WTC11 (cell line): ENCODE data around the gene WDR81. TPM values are rescaled to one million over a fixed set of nuclear protein-coding genes. Genes with fewer than 3 reads are reported as not detected.
A peak's percentile ranks its signal among the peaks of the same experiment; 100 is the strongest.

Experiments
- ATAC-seq: fragments of 200-7000 bp; cut with Tn5 transposase; 2 replicates; pipeline ENCODE4 v1.10.0; 2021; ENCODE audit warnings: mild to moderate bottlenecking, moderate library complexity
- CTCF ChIA-PET: fragments of 300-600 bp; sonication (Branson Sonifier 250); formaldehyde crosslinking; loops from one replicate; lab custom pipeline; 2021; ENCODE audit warnings: antibody characterized with exemption; lab: Charles Lee
- POLR2A ChIA-PET: fragments of 350-600 bp; sonication (Branson Sonifier 250); formaldehyde crosslinking; loops from one replicate; lab custom pipeline; 2021; ENCODE audit warnings: antibody characterized with exemption; lab: Charles Lee
- DNase-seq: peaks from one replicate; pipeline ENCODE4 v3.0.0; 2021; ENCODE audit warnings: low spot score
- H3K27ac Mint-ChIP-seq: 2 replicates; pipeline ENCODE4 v1.8.0; 2021; ENCODE audit warnings: mixed read lengths
- H3K27me3 Mint-ChIP-seq: 2 replicates; pipeline ENCODE4 v1.8.0; 2021; ENCODE audit warnings: low read depth, mild to moderate bottlenecking, moderate library complexity, mixed read lengths
- H3K36me3 Mint-ChIP-seq: 2 replicates; pipeline ENCODE4 v1.8.0; 2021; ENCODE audit warnings: mixed read lengths
- H3K4me1 Mint-ChIP-seq: 2 replicates; pipeline ENCODE4 v1.8.0; 2022; ENCODE audit warnings: mixed read lengths
- H3K4me3 Mint-ChIP-seq: 2 replicates; pipeline ENCODE4 v1.8.0; 2021; ENCODE audit warnings: mild to moderate bottlenecking, moderate library complexity, mixed read lengths
- H3K9me3 Mint-ChIP-seq: 2 replicates; pipeline ENCODE4 v1.8.0; 2021; ENCODE audit warnings: mixed read lengths
- ERG ChIP-seq: fragments of 250-450 bp; sonication (Bioruptor Pico); IDR thresholded peaks from 2 replicates; pipeline ENCODE4 v1.8.0; 2021; ENCODE audit warnings: mild to moderate bottlenecking
- FOXP1 ChIP-seq: sonication (generic); formaldehyde crosslinking; IDR thresholded peaks from 2 replicates; pipeline ENCODE4 v1.8.0; 2022; ENCODE audit warnings: missing genetic modification reagents, mild to moderate bottlenecking, moderate library complexity, borderline replicate concordance
- FOXP4 ChIP-seq: sonication (generic); formaldehyde crosslinking; IDR thresholded peaks from 2 replicates; pipeline ENCODE4 v1.8.0; 2022; ENCODE audit warnings: mild to moderate bottlenecking, missing genetic modification reagents
- HMGA2 ChIP-seq: fragments of 250-450 bp; sonication (Bioruptor Pico); IDR thresholded peaks from 2 replicates; pipeline ENCODE4 v1.4.0; 2021; ENCODE audit warnings: mild to moderate bottlenecking, moderate library complexity
- HMGXB4 ChIP-seq: sonication (generic); formaldehyde crosslinking; IDR thresholded peaks from 2 replicates; pipeline ENCODE4 v1.8.1; 2023; ENCODE audit warnings: mild to moderate bottlenecking, moderate library complexity, missing genetic modification reagents
- IRF2 ChIP-seq: sonication (generic); formaldehyde crosslinking; IDR thresholded peaks from 2 replicates; pipeline ENCODE4 v1.8.0; 2022; ENCODE audit warnings: low read depth, missing genetic modification reagents, borderline replicate concordance
- KAT7 ChIP-seq: sonication (generic); formaldehyde crosslinking; IDR thresholded peaks from 2 replicates; pipeline ENCODE4 v1.8.1; 2023; ENCODE audit warnings: missing genetic modification reagents, mild to moderate bottlenecking, borderline replicate concordance
- MAX ChIP-seq: sonication (generic); formaldehyde crosslinking; IDR thresholded peaks from 2 replicates; pipeline ENCODE4 v1.8.0; 2022; ENCODE audit warnings: mild to moderate bottlenecking, missing genetic modification reagents
- NR2C2 ChIP-seq: sonication (generic); formaldehyde crosslinking; IDR thresholded peaks from 2 replicates; pipeline ENCODE4 v1.8.0; 2022; ENCODE audit warnings: mild to moderate bottlenecking, missing genetic modification reagents
- NR3C1 ChIP-seq: sonication (generic); formaldehyde crosslinking; conservative IDR thresholded peaks from 2 replicates; pipeline ENCODE4 v1.8.1; 2023; ENCODE audit warnings: low read depth, mild to moderate bottlenecking, missing genetic modification reagents
- SMAD3 ChIP-seq: sonication (generic); formaldehyde crosslinking; IDR thresholded peaks from 2 replicates; pipeline ENCODE4 v1.8.0; 2022; ENCODE audit warnings: missing genetic modification reagents, mild to moderate bottlenecking, borderline replicate concordance
- SOX15 ChIP-seq: fragments of 250-450 bp; sonication (Bioruptor Pico); IDR thresholded peaks from 2 replicates; pipeline ENCODE4 v1.9.0; 2021; ENCODE audit warnings: mild to moderate bottlenecking
- SP1 ChIP-seq: sonication (generic); formaldehyde crosslinking; conservative IDR thresholded peaks from 2 replicates; pipeline ENCODE4 v1.8.1; 2022; ENCODE audit warnings: missing genetic modification reagents
- TEAD4 ChIP-seq: sonication (generic); formaldehyde crosslinking; IDR thresholded peaks from 2 replicates; pipeline ENCODE4 v1.8.0; 2022; ENCODE audit warnings: mild to moderate bottlenecking, missing genetic modification reagents
- ZNF317 ChIP-seq: sonication (generic); formaldehyde crosslinking; IDR thresholded peaks from 2 replicates; pipeline ENCODE4 v1.8.1; 2023; ENCODE audit warnings: low read depth, mild to moderate bottlenecking, moderate library complexity, missing genetic modification reagents, borderline replicate concordance
- ZNF512 ChIP-seq: sonication (generic); formaldehyde crosslinking; IDR thresholded peaks from 2 replicates; pipeline ENCODE4 v1.8.1; 2022; ENCODE audit warnings: missing genetic modification reagents, borderline replicate concordance
- total RNA-seq: library from RNA; stranded (reverse); gene quantifications from 3 replicates; pipeline ENCODE4 v1.2.3, GENCODE V29; 2021
- TF ChIP-seq, protein P1 (sequence below): sonication (generic); formaldehyde crosslinking; IDR thresholded peaks from 2 replicates; pipeline ENCODE4 v1.8.1; 2023; ENCODE audit warnings: mild to moderate bottlenecking, missing genetic modification reagents, moderate library complexity
- TF ChIP-seq, protein P2 (sequence below): sonication (generic); formaldehyde crosslinking; conservative IDR thresholded peaks from 2 replicates; pipeline ENCODE4 v1.8.1; 2022; ENCODE audit warnings: mild to moderate bottlenecking, missing genetic modification reagents
- TF ChIP-seq, protein P3 (sequence below): sonication (generic); formaldehyde crosslinking; IDR thresholded peaks from 2 replicates; pipeline ENCODE4 v1.8.1; 2023; ENCODE audit warnings: mild to moderate bottlenecking, missing genetic modification reagents, moderate library complexity
- TF ChIP-seq, protein P4 (sequence below): fragments of 250-450 bp; sonication (Bioruptor Pico); IDR thresholded peaks from 2 replicates; pipeline ENCODE4 v1.9.0; 2021; ENCODE audit warnings: mild to moderate bottlenecking
- TF ChIP-seq, protein P5 (sequence below): sonication (generic); formaldehyde crosslinking; conservative IDR thresholded peaks from 2 replicates; pipeline ENCODE4 v1.8.1; 2023; ENCODE audit warnings: mild to moderate bottlenecking, low read depth, missing genetic modification reagents, moderate library complexity

The WDR81 gene
- total RNA-seq, 1 experiment from 2014 or later, result 16.4 TPM

GRCh38 chr17:1735418-1735817, 10.9 kb downstream of the WDR81 start (continued):
- TF ChIP-seq FOXP4 (CRISPR knock-in tag) (no peak), NR3C1 (CRISPR knock-in tag) (no peak), IRF2 (no peak), MAX (CRISPR knock-in tag) (no peak)
- TF ChIP-seq, all 79 proteins: peak for 0

DNA sequence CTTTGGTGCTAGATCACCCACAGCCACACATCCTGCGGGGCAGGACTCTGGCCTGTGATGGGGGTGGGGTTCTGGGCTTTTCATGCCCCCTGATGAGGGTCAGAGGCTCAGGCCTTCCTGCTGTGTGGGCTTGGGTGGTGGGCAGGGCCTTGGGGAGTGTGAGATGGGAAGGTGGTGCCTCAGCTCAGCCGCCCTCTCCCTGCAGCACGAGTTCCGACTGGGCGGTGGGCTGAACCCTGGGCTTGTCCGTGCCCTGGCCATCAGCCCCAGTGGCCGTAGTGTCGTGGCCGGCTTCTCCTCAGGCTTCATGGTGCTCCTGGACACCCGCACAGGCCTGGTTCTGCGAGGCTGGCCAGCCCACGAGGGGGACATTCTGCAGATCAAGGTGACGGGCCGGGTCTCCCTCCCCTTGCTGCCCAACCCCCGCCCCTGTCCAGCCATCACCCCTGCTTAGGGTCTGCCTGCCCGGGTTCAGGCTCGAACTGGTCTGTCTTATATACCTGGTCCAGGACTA, 11.4 kb downstream of the WDR81 start:
- ATAC-seq (no peak), DNase-seq (no peak)
- H3K4me1 Mint-ChIP-seq, result no peaks in the 10 kb centered on the region
- 0 out of 2 replicates have a peak, but pooled peaks cover 2% of the 10 kb centered on the region for H3K27me3 Mint-ChIP-seq
- no peak overlapping the region for H3K4me3 Mint-ChIP-seq
- TF ChIP-seq, protein P1, sequence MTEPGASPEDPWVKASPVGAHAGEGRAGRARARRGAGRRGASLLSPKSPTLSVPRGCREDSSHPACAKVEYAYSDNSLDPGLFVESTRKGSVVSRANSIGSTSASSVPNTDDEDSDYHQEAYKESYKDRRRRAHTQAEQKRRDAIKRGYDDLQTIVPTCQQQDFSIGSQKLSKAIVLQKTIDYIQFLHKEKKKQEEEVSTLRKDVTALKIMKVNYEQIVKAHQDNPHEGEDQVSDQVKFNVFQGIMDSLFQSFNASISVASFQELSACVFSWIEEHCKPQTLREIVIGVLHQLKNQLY (CRISPR knock-in tag), result no peak
- TF ChIP-seq HMGA2 (CRISPR knock-in tag) (no peak), HMGXB4 (CRISPR knock-in tag) (no peak), NR2C2 (CRISPR knock-in tag) (no peak), FOXP1 (no peak), SMAD3 (CRISPR knock-in tag) (no peak), SP1 (no peak), ERG (CRISPR knock-in tag) (no peak), ZNF512 (no peak), SOX15 (CRISPR knock-in tag) (no peak), KAT7 (CRISPR knock-in tag) (no peak), TEAD4 (CRISPR knock-in tag) (no peak), ZNF317 (CRISPR knock-in tag) (no peak)
- TF ChIP-seq, protein P2, sequence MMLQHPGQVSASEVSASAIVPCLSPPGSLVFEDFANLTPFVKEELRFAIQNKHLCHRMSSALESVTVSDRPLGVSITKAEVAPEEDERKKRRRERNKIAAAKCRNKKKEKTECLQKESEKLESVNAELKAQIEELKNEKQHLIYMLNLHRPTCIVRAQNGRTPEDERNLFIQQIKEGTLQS (CRISPR knock-in tag), result no peak
- TF ChIP-seq, protein P3, sequence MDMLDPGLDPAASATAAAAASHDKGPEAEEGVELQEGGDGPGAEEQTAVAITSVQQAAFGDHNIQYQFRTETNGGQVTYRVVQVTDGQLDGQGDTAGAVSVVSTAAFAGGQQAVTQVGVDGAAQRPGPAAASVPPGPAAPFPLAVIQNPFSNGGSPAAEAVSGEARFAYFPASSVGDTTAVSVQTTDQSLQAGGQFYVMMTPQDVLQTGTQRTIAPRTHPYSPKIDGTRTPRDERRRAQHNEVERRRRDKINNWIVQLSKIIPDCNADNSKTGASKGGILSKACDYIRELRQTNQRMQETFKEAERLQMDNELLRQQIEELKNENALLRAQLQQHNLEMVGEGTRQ (CRISPR knock-in tag), result no peak
- TF ChIP-seq, protein P4, sequence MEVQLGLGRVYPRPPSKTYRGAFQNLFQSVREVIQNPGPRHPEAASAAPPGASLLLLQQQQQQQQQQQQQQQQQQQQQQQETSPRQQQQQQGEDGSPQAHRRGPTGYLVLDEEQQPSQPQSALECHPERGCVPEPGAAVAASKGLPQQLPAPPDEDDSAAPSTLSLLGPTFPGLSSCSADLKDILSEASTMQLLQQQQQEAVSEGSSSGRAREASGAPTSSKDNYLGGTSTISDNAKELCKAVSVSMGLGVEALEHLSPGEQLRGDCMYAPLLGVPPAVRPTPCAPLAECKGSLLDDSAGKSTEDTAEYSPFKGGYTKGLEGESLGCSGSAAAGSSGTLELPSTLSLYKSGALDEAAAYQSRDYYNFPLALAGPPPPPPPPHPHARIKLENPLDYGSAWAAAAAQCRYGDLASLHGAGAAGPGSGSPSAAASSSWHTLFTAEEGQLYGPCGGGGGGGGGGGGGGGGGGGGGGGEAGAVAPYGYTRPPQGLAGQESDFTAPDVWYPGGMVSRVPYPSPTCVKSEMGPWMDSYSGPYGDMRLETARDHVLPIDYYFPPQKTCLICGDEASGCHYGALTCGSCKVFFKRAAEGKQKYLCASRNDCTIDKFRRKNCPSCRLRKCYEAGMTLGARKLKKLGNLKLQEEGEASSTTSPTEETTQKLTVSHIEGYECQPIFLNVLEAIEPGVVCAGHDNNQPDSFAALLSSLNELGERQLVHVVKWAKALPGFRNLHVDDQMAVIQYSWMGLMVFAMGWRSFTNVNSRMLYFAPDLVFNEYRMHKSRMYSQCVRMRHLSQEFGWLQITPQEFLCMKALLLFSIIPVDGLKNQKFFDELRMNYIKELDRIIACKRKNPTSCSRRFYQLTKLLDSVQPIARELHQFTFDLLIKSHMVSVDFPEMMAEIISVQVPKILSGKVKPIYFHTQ, result no peak
- TF ChIP-seq, protein P5, sequence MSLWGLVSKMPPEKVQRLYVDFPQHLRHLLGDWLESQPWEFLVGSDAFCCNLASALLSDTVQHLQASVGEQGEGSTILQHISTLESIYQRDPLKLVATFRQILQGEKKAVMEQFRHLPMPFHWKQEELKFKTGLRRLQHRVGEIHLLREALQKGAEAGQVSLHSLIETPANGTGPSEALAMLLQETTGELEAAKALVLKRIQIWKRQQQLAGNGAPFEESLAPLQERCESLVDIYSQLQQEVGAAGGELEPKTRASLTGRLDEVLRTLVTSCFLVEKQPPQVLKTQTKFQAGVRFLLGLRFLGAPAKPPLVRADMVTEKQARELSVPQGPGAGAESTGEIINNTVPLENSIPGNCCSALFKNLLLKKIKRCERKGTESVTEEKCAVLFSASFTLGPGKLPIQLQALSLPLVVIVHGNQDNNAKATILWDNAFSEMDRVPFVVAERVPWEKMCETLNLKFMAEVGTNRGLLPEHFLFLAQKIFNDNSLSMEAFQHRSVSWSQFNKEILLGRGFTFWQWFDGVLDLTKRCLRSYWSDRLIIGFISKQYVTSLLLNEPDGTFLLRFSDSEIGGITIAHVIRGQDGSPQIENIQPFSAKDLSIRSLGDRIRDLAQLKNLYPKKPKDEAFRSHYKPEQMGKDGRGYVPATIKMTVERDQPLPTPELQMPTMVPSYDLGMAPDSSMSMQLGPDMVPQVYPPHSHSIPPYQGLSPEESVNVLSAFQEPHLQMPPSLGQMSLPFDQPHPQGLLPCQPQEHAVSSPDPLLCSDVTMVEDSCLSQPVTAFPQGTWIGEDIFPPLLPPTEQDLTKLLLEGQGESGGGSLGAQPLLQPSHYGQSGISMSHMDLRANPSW (CRISPR knock-in tag), result no peak
- H3K27ac Mint-ChIP-seq, result 0 out of 2 replicates have a peak overlapping the region, but pooled peaks have one; percentile 70
- CTCF ChIA-PET, result interaction anchor here (2.0 kb wide), 1 partner anchor 15 kb away, joined by 6 read pairs; no protein-coding TSS in a partner anchor
- POLR2A ChIA-PET, result no interaction called here
- peaks cover 3% of the 10 kb centered on the region; the same call in 1 of the 2 replicates for H3K9me3 Mint-ChIP-seq
- peaks cover 6% of the 10 kb centered on the region for H3K36me3 Mint-ChIP-seq
